HG02970 (cell line): ENCODE measurements around the gene ARL15.

ENCODE experiments used
- ATAC-seq: cut with Tn5 transposase; IDR thresholded peaks from one replicate; pipeline ENCODE4 v1.9.1; 2021; ENCODE audit warnings: mild to moderate bottlenecking, moderate library complexity, moderate number of reproducible peaks; ENCODE audit not compliant: unreplicated experiment, low FRiP score

ARL15 gene

GRCh38 chr5:54254482-54255198, 55.7 kb downstream of the ARL15 start:
- ATAC-seq, result no peak

GRCh38 chr5:54251981-54252380, 58.4 kb downstream of the ARL15 start:
- no peak for ATAC-seq

- ATAC-seq, result no peak
Measured at GRCh38 chr5:54249210-54250028, 61.0 kb downstream of the ARL15 start.

- no peak for ATAC-seq
Measured at GRCh38 chr5:54247226-54247625, 63.1 kb downstream of the ARL15 start.

- ATAC-seq, result no peak
Measured at GRCh38 chr5:54243483-54244080, 66.8 kb downstream of the ARL15 start.

GRCh38 chr5:54242297-54242696, 68.1 kb downstream of the ARL15 start:
- ATAC-seq, result no peak

- ATAC-seq, result no peak
Measured at GRCh38 chr5:54234304-54234933, 76.0 kb downstream of the ARL15 start.

GRCh38 chr5:54230936-54231685, 79.3 kb downstream of the ARL15 start:
- ATAC-seq, result no peak

- ATAC-seq, result peak; percentile 70
Measured at GRCh38 chr5:54229041-54229780, 81.2 kb downstream of the ARL15 start.

- ATAC-seq, result no peak
Measured at GRCh38 chr5:54227759-54228158, 82.6 kb downstream of the ARL15 start.

- ATAC-seq, result no peak
Measured at GRCh38 chr5:54227109-54227508, 83.3 kb downstream of the ARL15 start.

- ATAC-seq, result no peak
Measured at GRCh38 chr5:54226215-54226614, 84.2 kb downstream of the ARL15 start.

- ATAC-seq, result no peak
Measured at GRCh38 chr5:54224103-54224826, 86.1 kb downstream of the ARL15 start.

- ATAC-seq, result no peak
Measured at GRCh38 chr5:54222336-54222735, 88.0 kb downstream of the ARL15 start.

- ATAC-seq, result no peak
Measured at GRCh38 chr5:54221135-54221534, 89.2 kb downstream of the ARL15 start.

GRCh38 chr5:54220230-54221040, 89.9 kb downstream of the ARL15 start:
- ATAC-seq, result no peak

- no peak for ATAC-seq
Measured at GRCh38 chr5:54217826-54218503, 92.4 kb downstream of the ARL15 start.
